GM18499 (cell line): ENCODE measurements around the gene PTPRD.
"Not testable (repeated sequence)": the region's sequence is repeated elsewhere in the genome, so short reads cannot be mapped to it uniquely, and the experiment has no call there.

Experiments used
- ATAC-seq: cut with Tn5 transposase; IDR thresholded peaks from one replicate; pipeline ENCODE4 v1.9.1; 2021; ENCODE audit warnings: moderate number of reproducible peaks; ENCODE audit not compliant: insufficient read depth, unreplicated experiment

The PTPRD gene

DNA sequence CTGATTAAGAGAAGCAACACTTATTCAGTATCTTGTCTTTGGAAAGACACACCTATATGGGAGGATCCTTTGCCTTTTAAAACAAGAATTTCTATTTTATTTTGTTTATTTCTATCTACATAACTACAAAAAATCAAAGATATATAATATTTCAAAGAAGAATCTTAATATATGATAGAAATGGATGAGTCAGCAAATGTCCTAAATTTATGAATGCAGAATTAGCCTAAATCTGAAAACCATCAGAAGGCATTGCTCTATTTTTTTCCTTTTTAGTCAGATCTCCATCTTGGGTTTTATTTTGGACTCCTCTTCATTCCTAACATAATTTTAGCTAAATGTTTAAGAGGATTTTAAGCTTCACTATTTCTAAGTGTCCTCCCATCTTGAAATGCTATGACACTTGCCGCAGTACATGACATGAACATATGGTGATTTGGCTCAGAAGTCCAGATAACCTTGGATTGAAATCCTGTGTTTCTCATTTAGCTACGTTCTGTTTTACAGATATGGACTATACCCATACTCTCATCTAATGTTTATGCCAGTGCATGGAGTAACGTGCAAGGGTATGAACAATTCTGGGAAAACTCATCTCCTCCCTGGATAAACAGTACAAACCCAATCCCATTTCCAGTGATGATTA lies 1490.4 kb downstream of the PTPRD start:
- no peak for ATAC-seq

- ATAC-seq: no peak
These were observed 1494.9 kb downstream of the PTPRD start for GRCh38 chr9:9117866-9118265.

DNA sequence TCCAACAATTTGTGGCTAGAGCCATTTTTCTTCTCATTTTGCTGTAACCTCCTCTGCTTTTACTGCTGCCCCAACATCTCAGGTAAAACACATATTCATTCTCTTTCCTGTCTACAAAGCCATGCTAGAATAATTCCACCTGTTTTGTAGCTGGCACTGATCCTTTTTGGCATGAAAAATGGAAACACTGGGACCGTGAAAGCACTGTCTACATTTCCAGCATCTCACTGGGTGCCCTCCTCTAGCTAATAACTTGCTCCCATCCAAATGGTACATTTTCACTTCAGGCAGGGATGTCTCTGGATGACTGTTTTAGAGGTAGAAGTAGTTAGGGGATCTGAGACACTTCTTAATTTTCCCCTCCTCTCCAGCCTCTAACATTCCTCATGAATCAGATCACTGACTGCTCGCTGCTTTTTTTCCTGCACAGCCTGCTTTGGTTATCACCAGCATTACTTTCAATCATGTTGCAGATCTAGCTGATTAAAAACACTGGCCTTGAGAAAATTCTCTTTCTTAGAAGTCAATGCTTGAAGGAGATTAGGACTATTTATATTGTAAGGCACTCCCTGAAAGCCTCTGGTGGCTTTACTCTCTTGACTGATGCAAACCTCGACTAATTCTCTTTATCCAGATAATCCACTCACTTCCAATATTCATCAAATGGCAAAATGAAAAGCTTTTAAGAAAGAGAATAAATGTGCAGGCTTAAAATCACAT lies 1500.6 kb downstream of the PTPRD start:
- ATAC-seq: no peak

DNA sequence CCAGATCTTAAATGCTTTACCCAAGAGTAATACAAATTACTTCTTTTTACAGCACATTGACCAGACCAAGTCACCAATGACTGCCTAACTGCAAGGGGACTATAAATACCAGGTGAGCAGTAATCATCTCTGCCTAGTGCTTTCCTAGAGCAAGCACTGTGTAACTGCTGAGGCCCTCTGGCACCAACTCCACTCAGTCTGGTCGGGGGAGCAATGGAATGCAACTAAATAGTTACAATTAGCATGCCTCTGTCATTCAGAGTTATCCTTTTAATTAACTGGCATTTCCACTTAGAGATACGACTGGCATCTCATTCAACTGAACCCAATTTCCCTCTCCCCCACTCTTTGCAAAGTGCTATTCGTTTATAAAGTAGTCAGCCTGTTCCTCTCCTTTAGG lies 1504.2 kb downstream of the PTPRD start:
- ATAC-seq: no peak

DNA sequence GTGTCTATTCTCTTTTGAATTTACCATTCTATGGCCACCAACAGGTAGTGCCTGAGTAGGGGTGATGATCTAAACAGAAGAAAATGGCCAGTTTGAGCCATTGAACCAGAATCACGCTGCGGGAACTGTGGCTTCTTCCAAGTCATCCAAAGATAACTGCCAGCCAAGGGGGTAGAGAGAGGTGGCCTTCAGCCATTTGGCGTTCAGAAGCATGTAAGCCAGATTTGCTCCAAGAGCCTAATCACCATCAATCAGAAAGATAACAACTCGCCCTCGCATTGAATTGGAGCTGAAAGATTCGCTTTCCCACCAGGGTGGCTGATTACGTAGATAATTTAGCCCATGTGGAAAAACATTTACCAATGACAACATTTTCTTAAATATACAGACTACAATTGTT lies 1510.5 kb downstream of the PTPRD start:
- no peak for ATAC-seq

DNA sequence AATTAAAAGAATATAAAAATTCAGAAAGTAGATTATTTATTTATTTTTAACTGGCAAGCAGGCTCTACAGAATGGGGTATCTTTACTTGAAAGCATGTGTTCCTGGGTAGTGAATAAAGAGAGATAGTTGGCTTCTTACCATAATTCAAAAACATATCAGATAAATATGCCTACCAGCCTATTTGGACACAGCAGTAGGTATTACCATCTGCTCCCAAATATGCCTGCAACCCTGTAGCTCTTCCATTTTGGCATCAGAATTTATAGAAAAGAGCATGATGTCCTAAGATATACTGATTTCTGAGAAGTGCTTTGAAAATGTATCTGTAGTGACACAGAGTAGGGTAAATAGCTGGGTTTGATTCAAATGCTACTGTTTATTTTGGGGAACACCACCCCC lies 1512.7 kb downstream of the PTPRD start:
- no peak for ATAC-seq

DNA sequence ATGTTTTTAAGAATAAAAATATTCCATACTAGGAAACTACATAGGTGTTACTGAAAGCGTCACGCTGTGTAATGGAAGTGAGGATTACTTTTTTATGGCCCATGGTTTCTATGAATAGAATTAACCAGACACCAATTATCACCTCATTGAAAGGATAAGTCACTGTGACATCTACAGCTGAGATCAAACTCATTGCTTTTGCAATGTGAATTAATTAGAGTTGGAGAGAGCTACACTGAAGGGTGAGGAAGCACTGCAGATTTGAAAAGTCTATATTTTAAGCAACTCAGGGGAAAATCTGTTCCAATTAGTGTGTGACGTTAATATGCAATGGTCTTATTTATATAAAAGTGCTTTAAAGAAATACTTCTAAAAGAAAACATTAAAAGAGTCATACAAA lies 1513.2 kb downstream of the PTPRD start:
- ATAC-seq: no peak

DNA sequence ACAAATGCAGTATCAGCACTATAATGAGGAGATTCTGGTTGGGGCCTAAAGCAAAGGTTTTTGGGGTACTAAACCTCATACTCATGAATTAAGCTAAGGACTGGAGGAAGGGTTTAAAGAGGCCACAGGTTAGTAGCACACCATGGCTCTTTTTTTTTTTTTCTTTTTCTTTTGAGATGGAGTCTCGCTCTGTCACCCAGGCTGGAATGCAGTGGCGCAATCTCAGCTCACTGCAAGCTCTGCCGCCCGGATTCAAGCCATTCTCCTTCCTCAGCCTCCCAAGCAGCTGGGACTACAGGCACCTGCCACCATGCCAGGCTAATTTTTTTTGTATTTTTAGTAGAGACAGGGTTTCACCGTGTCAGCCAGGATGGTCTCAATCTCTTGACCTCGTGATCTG lies 1515.5 kb downstream of the PTPRD start:
- ATAC-seq: not testable (repeated sequence)

GRCh38 chr9:9091387-9091786 lies 1521.4 kb downstream of the PTPRD start:
- no peak for ATAC-seq

DNA sequence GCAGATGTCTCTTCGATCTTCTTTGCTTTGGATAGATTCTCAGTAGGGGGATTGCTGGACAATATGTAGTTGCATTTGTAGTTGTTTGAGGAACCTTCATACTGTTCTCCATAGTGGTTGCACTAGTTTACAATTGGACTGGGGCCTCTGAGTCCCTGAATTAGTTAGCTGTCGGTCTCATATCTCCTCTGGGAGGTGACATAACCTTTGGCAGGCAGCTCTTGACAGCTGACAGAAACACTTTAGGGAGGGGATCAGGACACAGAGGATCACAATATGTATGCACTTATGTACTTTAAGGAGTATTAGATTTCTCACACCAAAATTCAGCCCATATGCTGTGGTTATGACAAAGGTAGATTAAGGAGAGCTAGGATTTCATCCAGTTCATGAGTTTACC lies 1533.3 kb downstream of the PTPRD start:
- ATAC-seq: no peak

DNA sequence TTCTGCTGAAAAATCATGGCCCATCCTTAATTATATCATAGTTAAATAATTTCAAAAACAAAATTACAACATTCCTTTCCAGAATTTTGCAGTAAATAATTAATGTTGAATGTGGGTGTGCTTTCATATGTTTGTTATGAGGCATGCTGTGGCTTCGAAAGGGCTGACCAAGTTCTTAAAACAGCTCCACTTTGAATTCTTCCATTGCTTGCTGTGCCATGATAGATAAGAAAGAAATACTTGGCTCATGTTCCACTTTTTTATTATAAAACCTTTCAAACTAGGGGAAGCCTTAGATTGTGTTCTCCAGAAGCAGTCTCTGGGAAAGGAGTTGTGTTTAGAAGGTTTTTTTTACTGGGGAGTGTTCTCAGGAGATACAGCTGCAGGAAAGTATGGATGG lies 1534.5 kb downstream of the PTPRD start:
- no peak for ATAC-seq

DNA sequence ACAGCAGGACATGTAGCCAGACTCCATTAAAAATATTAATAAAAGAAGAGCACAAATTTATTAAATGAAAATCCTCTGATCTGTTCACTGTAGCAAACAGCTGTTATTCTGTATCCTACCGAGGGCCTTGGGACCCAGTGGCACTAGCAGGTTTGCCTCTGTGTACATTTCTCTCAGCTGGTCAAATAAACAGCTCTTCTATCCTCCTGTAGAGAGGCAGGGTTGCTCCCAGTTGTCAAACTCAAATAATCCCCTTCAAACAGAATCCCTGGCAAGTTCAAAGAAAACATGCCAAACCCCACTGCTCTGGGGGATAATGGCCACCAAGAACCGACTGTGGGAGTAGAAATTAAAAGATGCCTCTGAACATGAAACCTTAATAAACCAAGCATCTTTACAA lies 1551.2 kb downstream of the PTPRD start:
- no peak for ATAC-seq

- ATAC-seq: no peak
These were observed 1558.3 kb downstream of the PTPRD start for GRCh38 chr9:9054354-9054992.

GRCh38 chr9:9045572-9045971 lies 1567.2 kb downstream of the PTPRD start:
- ATAC-seq: no peak

GRCh38 chr9:9045072-9045471 lies 1567.7 kb downstream of the PTPRD start:
- ATAC-seq: no peak

- not testable (repeated sequence) for ATAC-seq
These were observed 1569.0 kb downstream of the PTPRD start for GRCh38 chr9:9043788-9044187.

DNA sequence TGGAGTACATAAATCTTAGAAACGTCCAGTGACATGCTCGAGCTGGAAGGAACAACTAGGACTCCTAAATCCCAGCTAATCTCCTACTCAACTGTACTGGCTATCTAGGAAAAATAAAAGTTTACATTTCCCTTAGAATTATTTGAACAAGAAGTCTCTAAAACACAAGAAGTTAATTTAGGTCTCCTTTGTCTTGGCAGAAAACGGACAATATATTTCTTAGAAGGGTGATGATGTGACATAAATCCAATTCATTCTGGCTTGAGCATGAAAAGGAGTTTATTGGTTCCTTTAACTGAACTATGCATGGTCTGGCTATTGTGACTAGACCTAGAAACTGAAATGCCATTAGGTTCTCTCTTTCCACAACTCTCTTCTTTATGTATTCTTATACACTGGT lies 1571.0 kb downstream of the PTPRD start:
- no peak for ATAC-seq

DNA sequence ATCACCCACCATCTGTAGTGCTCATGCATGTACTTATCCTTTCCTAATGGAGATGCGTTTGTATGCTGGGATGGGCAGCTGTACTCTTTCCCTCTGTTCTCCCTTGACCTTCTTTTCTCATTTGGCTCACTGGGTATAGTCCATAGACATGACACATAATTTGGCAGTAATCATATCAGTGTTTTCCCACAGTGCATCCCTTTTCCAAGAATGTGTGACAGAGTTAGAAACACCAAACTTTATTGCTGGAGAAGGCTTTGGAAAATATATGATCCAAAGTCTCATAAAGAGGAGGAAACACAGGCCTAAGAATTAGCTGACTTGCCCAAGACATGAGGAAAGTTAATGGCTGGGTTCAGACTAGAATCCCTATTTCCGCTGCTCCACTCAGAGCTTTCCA lies 1579.8 kb downstream of the PTPRD start:
- no peak for ATAC-seq

DNA sequence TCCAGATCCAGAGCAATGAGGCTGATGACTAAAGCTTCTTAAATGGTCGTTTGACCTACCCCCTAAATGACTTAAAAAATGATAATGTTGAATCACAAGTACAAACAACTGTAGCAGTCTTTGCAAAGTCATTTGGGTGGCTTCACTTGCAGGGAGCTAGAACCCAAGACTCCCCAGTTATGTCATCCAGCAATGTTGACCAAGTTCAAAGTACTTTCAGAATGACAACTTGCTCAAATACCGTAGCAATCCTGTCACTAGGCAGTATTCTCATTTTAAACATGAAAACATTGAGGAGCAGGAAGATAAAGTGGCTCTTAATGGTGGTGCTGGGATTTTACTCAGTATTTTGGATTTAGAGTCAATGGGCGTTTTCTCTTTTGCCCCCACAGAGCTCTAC lies 1596.2 kb downstream of the PTPRD start:
- no peak for ATAC-seq

GRCh38 chr9:9004810-9005209 lies 1608.0 kb downstream of the PTPRD start:
- no peak for ATAC-seq

GRCh38 chr9:9002826-9003583 lies 1609.8 kb downstream of the PTPRD start:
- no peak for ATAC-seq
